ENCODE results near the gene RPL5.

- no peak for TF ChIP-seq ZFP30 (CRISPR knock-in tag; IDR thresholded peaks at IDR 0.05)
- TF ChIP-seq ZC3H10 (CRISPR knock-in tag; IDR thresholded peaks at IDR 0.05) = no peak
- no peak for TF ChIP-seq ESRRG (CRISPR knock-in tag; IDR thresholded peaks at IDR 0.05)
- no peak for TF ChIP-seq CSRNP3 (CRISPR knock-in tag; IDR thresholded peaks at IDR 0.05)
- TF ChIP-seq, protein P1, sequence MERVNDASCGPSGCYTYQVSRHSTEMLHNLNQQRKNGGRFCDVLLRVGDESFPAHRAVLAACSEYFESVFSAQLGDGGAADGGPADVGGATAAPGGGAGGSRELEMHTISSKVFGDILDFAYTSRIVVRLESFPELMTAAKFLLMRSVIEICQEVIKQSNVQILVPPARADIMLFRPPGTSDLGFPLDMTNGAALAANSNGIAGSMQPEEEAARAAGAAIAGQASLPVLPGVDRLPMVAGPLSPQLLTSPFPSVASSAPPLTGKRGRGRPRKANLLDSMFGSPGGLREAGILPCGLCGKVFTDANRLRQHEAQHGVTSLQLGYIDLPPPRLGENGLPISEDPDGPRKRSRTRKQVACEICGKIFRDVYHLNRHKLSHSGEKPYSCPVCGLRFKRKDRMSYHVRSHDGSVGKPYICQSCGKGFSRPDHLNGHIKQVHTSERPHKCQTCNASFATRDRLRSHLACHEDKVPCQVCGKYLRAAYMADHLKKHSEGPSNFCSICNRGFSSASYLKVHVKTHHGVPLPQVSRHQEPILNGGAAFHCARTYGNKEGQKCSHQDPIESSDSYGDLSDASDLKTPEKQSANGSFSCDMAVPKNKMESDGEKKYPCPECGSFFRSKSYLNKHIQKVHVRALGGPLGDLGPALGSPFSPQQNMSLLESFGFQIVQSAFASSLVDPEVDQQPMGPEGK (CRISPR knock-in tag; IDR thresholded peaks at IDR 0.05; ENCODE audit: borderline replicate concordance) = no peak
- TF ChIP-seq, protein P2, sequence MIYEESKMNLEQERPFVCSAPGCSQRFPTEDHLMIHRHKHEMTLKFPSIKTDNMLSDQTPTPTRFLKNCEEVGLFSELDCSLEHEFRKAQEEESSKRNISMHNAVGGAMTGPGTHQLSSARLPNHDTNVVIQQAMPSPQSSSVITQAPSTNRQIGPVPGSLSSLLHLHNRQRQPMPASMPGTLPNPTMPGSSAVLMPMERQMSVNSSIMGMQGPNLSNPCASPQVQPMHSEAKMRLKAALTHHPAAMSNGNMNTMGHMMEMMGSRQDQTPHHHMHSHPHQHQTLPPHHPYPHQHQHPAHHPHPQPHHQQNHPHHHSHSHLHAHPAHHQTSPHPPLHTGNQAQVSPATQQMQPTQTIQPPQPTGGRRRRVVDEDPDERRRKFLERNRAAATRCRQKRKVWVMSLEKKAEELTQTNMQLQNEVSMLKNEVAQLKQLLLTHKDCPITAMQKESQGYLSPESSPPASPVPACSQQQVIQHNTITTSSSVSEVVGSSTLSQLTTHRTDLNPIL (CRISPR knock-in tag; IDR thresholded peaks at IDR 0.05; ENCODE audit: low read depth) = no peak
- TF ChIP-seq, protein P3, sequence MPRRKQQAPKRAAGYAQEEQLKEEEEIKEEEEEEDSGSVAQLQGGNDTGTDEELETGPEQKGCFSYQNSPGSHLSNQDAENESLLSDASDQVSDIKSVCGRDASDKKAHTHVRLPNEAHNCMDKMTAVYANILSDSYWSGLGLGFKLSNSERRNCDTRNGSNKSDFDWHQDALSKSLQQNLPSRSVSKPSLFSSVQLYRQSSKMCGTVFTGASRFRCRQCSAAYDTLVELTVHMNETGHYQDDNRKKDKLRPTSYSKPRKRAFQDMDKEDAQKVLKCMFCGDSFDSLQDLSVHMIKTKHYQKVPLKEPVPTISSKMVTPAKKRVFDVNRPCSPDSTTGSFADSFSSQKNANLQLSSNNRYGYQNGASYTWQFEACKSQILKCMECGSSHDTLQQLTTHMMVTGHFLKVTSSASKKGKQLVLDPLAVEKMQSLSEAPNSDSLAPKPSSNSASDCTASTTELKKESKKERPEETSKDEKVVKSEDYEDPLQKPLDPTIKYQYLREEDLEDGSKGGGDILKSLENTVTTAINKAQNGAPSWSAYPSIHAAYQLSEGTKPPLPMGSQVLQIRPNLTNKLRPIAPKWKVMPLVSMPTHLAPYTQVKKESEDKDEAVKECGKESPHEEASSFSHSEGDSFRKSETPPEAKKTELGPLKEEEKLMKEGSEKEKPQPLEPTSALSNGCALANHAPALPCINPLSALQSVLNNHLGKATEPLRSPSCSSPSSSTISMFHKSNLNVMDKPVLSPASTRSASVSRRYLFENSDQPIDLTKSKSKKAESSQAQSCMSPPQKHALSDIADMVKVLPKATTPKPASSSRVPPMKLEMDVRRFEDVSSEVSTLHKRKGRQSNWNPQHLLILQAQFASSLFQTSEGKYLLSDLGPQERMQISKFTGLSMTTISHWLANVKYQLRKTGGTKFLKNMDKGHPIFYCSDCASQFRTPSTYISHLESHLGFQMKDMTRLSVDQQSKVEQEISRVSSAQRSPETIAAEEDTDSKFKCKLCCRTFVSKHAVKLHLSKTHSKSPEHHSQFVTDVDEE (CRISPR knock-in tag; IDR thresholded peaks at IDR 0.05) = no peak
- no peak for TF ChIP-seq SNAI2 (CRISPR knock-in tag; IDR thresholded peaks at IDR 0.05)
- no peak for TF ChIP-seq GLIS3 (CRISPR knock-in tag; IDR thresholded peaks at IDR 0.05)
- no peak for TF ChIP-seq TCF4 (CRISPR knock-in tag; IDR thresholded peaks at IDR 0.05; ENCODE audit: borderline replicate concordance)
Measured at GRCh38 chr1:92792340-92792782, 39.5 kb upstream of the RPL5 start.
